Activated CD8-positive, alpha-beta memory T cell treated with anti-CD3 and anti-CD28 coated beads, Interleukin-2, amount 10 ng/mL, durations not matched to agents 7 days and 5 days (primary cell): ENCODE measurements around the gene NTM. TPM values are rescaled to one million over a fixed set of nuclear protein-coding genes. Genes with fewer than 3 reads are reported as not detected.

ENCODE experiments used
- ATAC-seq: fragments of 150-1000 bp; cut with Tn5 transposase; one replicate; pipeline ENCODE4 v1.10.0; 2021; ENCODE audit warnings: moderate library complexity
- CTCF ChIA-PET: fragments of 350-600 bp; sonication (Branson Sonifier 250); formaldehyde crosslinking; loops from one replicate; lab custom pipeline; 2021; ENCODE audit warnings: antibody characterized with exemption; lab: Charles Lee
- DNase-seq: peaks from one replicate; pipeline ENCODE4 v3.0.0-alpha.2; 2020
- H3K27ac Mint-ChIP-seq: one replicate; pipeline ENCODE4 v1.8.0; 2021; ENCODE audit warnings: mild to moderate bottlenecking, mixed read lengths
- H3K27me3 Mint-ChIP-seq: one replicate; pipeline ENCODE4 v1.8.0; 2021; ENCODE audit warnings: mixed read lengths
- H3K36me3 Mint-ChIP-seq: one replicate; pipeline ENCODE4 v1.8.0; 2021; ENCODE audit warnings: mild to moderate bottlenecking, mixed read lengths
- H3K4me1 Mint-ChIP-seq: one replicate; pipeline ENCODE4 v1.8.0; 2021; ENCODE audit warnings: mixed read lengths
- H3K4me3 Mint-ChIP-seq: one replicate; pipeline ENCODE4 v1.8.0; 2021; ENCODE audit warnings: mild to moderate bottlenecking, moderate library complexity, mixed read lengths
- H3K9me3 Mint-ChIP-seq: one replicate; pipeline ENCODE4 v1.8.0; 2022; ENCODE audit warnings: low read depth, mixed read lengths
- total RNA-seq, 2 experiments: library from RNA; stranded (reverse); gene quantifications; one replicate each; pipeline ENCODE4 v1.2.3, GENCODE V29; 2021

NTM gene
- total RNA-seq, 2 experiments from 2014 or later, result not detected

- peaks cover 4% of the 10 kb centered on the region for H3K4me1 Mint-ChIP-seq
- H3K4me3 Mint-ChIP-seq, result no peak overlapping the region
These were observed 416.7 kb downstream of the NTM start for GRCh38 chr11:131787119-131787518.

GRCh38 chr11:131790586-131790985 is 420.2 kb downstream of the NTM start:
- H3K9me3 Mint-ChIP-seq, result peaks cover 4% of the 10 kb centered on the region
- CTCF ChIA-PET, result no interaction called here
- H3K4me1 Mint-ChIP-seq, result no peaks in the 10 kb centered on the region
- H3K4me3 Mint-ChIP-seq, result no peak overlapping the region
- H3K36me3 Mint-ChIP-seq, result no peaks in the 10 kb centered on the region
- ATAC-seq (no peak), DNase-seq (no peak)
- H3K27me3 Mint-ChIP-seq, result no peaks in the 10 kb centered on the region
- H3K27ac Mint-ChIP-seq, result no peak overlapping the region

More at GRCh38 chr11:131787119-131787518, 416.7 kb downstream of the NTM start:
- Mint-ChIP-seq H3K36me3 (no peaks in the 10 kb centered on the region), H3K27me3 (no peaks in the 10 kb centered on the region), H3K27ac (no peak overlapping the region), H3K9me3 (peaks cover 4% of the 10 kb centered on the region)
- no peak for DNase-seq
- no peak for ATAC-seq
- CTCF ChIA-PET, result no interaction called here

DNA sequence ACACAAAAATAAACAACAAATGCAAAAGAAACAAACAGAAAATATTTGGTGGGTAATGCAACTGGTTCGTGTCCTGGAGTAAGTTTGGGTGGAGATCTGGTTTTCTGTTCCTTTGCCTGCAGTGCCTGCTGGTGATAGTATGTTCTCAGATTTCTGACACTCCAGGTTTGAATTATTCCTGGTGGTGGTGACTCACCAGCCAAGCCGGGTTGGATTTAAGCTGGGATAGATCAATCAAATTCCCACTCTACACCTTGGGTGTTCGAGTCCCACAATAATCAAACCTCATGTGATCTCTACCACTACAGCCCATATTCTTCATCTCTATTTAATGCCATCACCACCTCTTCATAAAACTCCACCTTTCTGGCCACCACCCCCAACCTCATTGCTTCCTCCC is 421.8 kb downstream of the NTM start:
- peaks cover 4% of the 10 kb centered on the region for H3K9me3 Mint-ChIP-seq
- H3K27me3 Mint-ChIP-seq, result no peaks in the 10 kb centered on the region
- no peaks in the 10 kb centered on the region for H3K4me1 Mint-ChIP-seq
- H3K4me3 Mint-ChIP-seq, result no peak overlapping the region
- CTCF ChIA-PET, result no interaction called here
- H3K36me3 Mint-ChIP-seq, result no peaks in the 10 kb centered on the region
- H3K27ac Mint-ChIP-seq, result no peak overlapping the region
- DNase-seq (no peak), ATAC-seq (no peak)

DNA sequence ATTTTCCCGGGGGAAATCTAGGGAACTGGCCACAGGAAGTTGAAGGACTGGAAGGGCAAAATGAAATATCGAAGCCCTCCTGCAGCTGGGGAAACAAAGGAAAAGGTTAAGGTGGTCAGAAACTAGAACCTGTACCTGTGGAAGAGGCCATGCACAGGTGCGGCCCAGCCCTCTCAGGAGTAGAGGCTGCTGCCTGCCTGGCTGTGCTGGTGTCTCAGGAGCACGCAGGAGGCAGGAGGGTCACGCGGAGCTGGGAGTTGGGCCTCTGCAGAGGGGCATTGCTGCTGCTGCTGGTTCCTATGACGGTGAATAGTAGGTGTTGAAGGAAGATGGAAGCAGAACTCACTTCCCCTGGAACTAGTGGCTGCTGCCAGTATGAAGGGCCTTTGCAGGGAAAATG is 425.7 kb downstream of the NTM start:
- no peaks in the 10 kb centered on the region for H3K27me3 Mint-ChIP-seq
- no peaks in the 10 kb centered on the region for H3K4me1 Mint-ChIP-seq
- CTCF ChIA-PET, result no interaction called here
- H3K4me3 Mint-ChIP-seq, result no peak overlapping the region
- no peak overlapping the region for H3K27ac Mint-ChIP-seq
- ATAC-seq (no peak), DNase-seq (no peak)
- H3K9me3 Mint-ChIP-seq, result peaks cover 3% of the 10 kb centered on the region
- no peaks in the 10 kb centered on the region for H3K36me3 Mint-ChIP-seq

DNA sequence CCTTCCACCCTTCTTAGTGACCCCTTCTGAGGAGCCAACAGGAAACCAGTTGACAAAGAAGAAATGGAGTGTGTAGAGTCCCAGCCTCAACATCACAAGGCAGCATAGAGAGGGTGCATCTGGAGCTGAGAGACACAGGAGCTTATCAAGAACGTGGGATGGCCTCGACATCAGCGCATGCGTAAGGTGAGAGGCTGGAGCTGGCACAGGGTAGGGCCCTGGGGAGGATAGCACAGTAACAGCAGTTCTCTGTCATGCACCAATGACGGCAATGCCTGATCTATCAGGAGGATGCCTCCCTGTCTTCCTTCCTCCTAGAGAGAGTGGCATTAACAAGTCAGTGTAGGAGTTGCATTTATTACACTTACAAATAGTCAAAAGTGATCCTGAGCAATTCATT is 426.1 kb downstream of the NTM start:
- Mint-ChIP-seq H3K4me1 (no peaks in the 10 kb centered on the region), H3K9me3 (peaks cover 3% of the 10 kb centered on the region), H3K36me3 (no peaks in the 10 kb centered on the region), H3K4me3 (no peak overlapping the region), H3K27ac (no peak overlapping the region), H3K27me3 (no peaks in the 10 kb centered on the region)
- no peak for ATAC-seq
- no peak for DNase-seq
- CTCF ChIA-PET, result no interaction called here

- CTCF ChIA-PET, result no interaction called here
- ATAC-seq, result no peak
- no peak overlapping the region for H3K27ac Mint-ChIP-seq
- DNase-seq, result no peak
- no peaks in the 10 kb centered on the region for H3K27me3 Mint-ChIP-seq
- H3K4me3 Mint-ChIP-seq, result no peak overlapping the region
- H3K9me3 Mint-ChIP-seq, result peaks cover 3% of the 10 kb centered on the region
- H3K36me3 Mint-ChIP-seq, result no peaks in the 10 kb centered on the region
- no peaks in the 10 kb centered on the region for H3K4me1 Mint-ChIP-seq
These were observed 430.0 kb downstream of the NTM start for GRCh38 chr11:131800452-131800851.

DNA sequence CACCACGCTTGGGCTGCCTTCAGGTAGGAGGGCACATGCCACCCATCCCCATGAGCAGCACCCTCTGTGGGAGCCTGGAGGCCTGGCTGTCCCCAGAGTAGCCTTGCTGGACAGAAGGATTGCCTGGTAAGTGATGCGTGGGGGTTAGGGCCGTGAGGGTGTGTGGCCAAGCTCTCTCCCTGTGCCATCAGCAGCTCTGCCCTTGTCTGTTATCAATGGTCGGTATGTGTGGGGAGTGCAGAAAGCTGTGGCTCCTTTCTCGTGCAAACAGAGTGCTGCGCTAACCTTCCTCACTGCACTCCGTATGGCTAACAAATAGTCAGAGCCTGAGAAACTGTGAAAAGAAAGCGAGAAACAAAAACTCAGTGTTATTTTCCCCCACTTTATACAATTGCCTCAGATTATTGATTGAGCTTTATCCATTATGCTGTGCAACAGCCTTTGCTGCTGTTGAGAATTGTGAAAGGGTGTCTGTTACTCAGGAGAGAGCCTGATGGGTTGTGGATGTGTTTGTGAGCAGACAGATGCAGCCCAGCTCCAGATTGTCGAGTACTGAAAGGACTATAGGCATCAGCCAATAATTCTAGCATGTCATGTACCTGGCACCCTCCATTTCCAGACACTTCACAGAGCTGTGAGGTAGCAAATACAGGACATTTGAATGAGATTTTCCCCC is 432.2 kb downstream of the NTM start:
- no peaks in the 10 kb centered on the region for H3K4me1 Mint-ChIP-seq
- no peaks in the 10 kb centered on the region for H3K27me3 Mint-ChIP-seq
- peaks cover 3% of the 10 kb centered on the region for H3K9me3 Mint-ChIP-seq
- no peak overlapping the region for H3K4me3 Mint-ChIP-seq
- no peak for ATAC-seq
- no peak overlapping the region for H3K27ac Mint-ChIP-seq
- H3K36me3 Mint-ChIP-seq, result no peaks in the 10 kb centered on the region
- no peak for DNase-seq
- CTCF ChIA-PET, result no interaction called here

- DNase-seq (no peak), ATAC-seq (no peak)
- H3K4me1 Mint-ChIP-seq, result no peaks in the 10 kb centered on the region
- CTCF ChIA-PET, result interaction anchor here (1.6 kb wide), 1 partner anchor 13 kb away, joined by 3 read pairs; no protein-coding TSS in a partner anchor
- H3K9me3 Mint-ChIP-seq, result no peaks in the 10 kb centered on the region
- H3K36me3 Mint-ChIP-seq, result no peaks in the 10 kb centered on the region
- H3K27ac Mint-ChIP-seq, result no peak overlapping the region
- H3K4me3 Mint-ChIP-seq, result no peak overlapping the region
- no peaks in the 10 kb centered on the region for H3K27me3 Mint-ChIP-seq
These were observed 437.5 kb downstream of the NTM start for GRCh38 chr11:131807876-131808275.

GRCh38 chr11:131808470-131808869 is 438.1 kb downstream of the NTM start:
- ATAC-seq (no peak), DNase-seq (no peak)
- no peaks in the 10 kb centered on the region for H3K36me3 Mint-ChIP-seq
- H3K4me3 Mint-ChIP-seq, result no peak overlapping the region
- H3K4me1 Mint-ChIP-seq, result no peaks in the 10 kb centered on the region
- H3K9me3 Mint-ChIP-seq, result no peaks in the 10 kb centered on the region
- CTCF ChIA-PET, result no interaction called here
- no peak overlapping the region for H3K27ac Mint-ChIP-seq
- no peaks in the 10 kb centered on the region for H3K27me3 Mint-ChIP-seq

DNA sequence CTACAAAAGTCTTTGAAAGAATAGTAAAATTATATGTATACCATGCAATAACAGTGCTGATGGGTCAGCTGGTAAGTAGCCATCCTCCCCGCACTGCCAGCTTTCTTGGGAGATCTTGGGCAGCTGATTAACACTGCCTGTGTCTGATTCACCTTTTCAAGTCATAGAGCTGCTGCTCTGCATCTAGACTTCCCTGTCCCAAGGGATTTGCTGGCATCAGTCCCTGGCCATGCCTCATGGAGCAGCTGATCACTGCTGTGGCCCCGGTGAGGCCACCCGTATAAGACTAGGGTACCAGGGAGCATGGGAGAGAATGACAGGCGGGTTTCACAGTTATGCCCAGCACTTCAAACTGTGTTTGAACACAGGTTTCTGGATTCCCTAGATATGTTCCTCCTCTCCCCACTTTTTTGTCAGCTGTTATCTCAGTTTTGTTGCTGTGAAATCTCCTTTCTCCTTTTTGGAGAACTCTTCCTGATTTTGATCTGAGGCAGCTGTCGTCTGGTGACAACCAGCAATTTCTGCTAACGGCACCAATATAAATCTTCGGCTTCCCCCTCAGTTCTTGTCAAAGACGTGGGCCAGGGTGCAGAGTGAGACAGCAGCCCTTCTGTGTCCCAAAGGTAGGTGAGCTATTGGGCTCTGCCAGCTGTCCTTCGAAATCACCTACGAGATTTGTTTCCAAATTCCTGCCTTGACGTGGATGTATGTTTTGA is 438.9 kb downstream of the NTM start:
- ATAC-seq, result no peak
- Mint-ChIP-seq H3K36me3 (no peaks in the 10 kb centered on the region), H3K4me1 (no peaks in the 10 kb centered on the region), H3K9me3 (no peaks in the 10 kb centered on the region), H3K27ac (no peak overlapping the region), H3K4me3 (no peak overlapping the region), H3K27me3 (no peaks in the 10 kb centered on the region)
- CTCF ChIA-PET, result no interaction called here
- no peak for DNase-seq

DNA sequence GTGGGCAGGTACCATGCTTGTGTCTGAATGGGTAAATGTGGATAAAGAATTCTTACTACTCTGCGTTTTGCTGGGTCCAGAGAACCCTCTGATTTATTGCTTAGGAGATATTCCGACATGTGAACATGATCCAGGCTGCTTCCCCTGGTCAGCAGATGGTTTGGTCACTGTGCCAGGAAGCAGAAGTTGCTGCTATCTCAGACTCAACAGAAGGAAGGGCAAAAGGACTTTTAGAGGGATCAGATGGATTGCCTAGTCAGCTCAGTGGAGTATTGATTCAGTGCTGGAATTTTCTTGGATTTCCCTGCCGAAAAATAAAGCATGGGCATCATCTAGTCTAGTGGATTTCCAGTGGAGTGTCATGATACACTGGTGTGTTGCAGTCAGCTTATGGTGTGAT is 440.1 kb downstream of the NTM start:
- CTCF ChIA-PET, result no interaction called here
- Mint-ChIP-seq H3K4me1 (no peaks in the 10 kb centered on the region), H3K36me3 (no peaks in the 10 kb centered on the region), H3K27me3 (no peaks in the 10 kb centered on the region), H3K27ac (no peak overlapping the region), H3K9me3 (no peaks in the 10 kb centered on the region), H3K4me3 (no peak overlapping the region)
- DNase-seq (no peak), ATAC-seq (no peak)

DNA sequence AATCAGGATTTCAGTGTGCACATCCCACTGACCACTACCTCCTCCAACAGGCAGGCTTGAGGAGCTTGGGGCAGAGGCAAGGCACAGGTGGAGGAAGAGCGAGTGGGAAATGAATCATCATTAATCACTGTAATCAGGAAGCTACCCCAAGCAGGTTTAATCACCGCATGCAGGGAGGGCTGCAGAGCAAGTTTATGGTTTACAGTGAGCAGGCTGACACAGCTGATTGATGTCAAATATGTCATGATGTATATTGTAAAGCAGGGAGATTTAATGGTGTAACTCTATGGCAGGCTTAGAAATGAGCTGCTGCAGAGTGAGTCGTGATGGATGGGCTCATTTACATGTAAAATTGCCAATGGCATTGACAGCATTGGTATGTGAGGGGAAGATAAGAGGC is 441.0 kb downstream of the NTM start:
- ATAC-seq, result no peak
- no peaks in the 10 kb centered on the region for H3K27me3 Mint-ChIP-seq
- no peak overlapping the region for H3K4me3 Mint-ChIP-seq
- H3K4me1 Mint-ChIP-seq, result no peaks in the 10 kb centered on the region
- H3K9me3 Mint-ChIP-seq, result no peaks in the 10 kb centered on the region
- no peak for DNase-seq
- H3K27ac Mint-ChIP-seq, result no peak overlapping the region
- no peaks in the 10 kb centered on the region for H3K36me3 Mint-ChIP-seq
- CTCF ChIA-PET, result no interaction called here

- H3K27me3 Mint-ChIP-seq, result no peaks in the 10 kb centered on the region
- no peak for ATAC-seq
- no peak for DNase-seq
- no peak overlapping the region for H3K27ac Mint-ChIP-seq
- no peaks in the 10 kb centered on the region for H3K36me3 Mint-ChIP-seq
- CTCF ChIA-PET, result no interaction called here
- no peaks in the 10 kb centered on the region for H3K9me3 Mint-ChIP-seq
- no peaks in the 10 kb centered on the region for H3K4me1 Mint-ChIP-seq
- no peak overlapping the region for H3K4me3 Mint-ChIP-seq
These were observed 443.7 kb downstream of the NTM start for GRCh38 chr11:131814108-131814507.

GRCh38 chr11:131815590-131815989 is 445.2 kb downstream of the NTM start:
- Mint-ChIP-seq H3K27ac (no peak overlapping the region), H3K4me3 (no peak overlapping the region), H3K27me3 (no peaks in the 10 kb centered on the region), H3K4me1 (no peaks in the 10 kb centered on the region), H3K36me3 (no peaks in the 10 kb centered on the region), H3K9me3 (no peaks in the 10 kb centered on the region)
- ATAC-seq (no peak), DNase-seq (no peak)
- CTCF ChIA-PET, result no interaction called here
